Mesendoderm (in vitro differentiated cells): ENCODE results near the gene MTF1. TPM values are rescaled to one million over a fixed set of nuclear protein-coding genes. Genes with fewer than 3 reads are reported as not detected.

Source experiments
- DNase-seq: peaks from one replicate; pipeline ENCODE4 v3.0.0; 2013
- H2AK5ac ChIP-seq: 2 replicates; pipeline ENCODE4 v1.6.1; 2013; ENCODE audit warnings: low read length, inconsistent platforms
- H2BK120ac ChIP-seq: 2 replicates; pipeline ENCODE4 v1.6.1; 2013; ENCODE audit warnings: low read depth, mild to moderate bottlenecking, low read length, moderate library complexity, mixed read lengths
- H2BK15ac ChIP-seq: replicated peaks from 2 replicates; pipeline ENCODE4 v1.6.1; 2013; ENCODE audit warnings: low read depth, mild to moderate bottlenecking, moderate library complexity
- H2BK5ac ChIP-seq: 2 replicates; pipeline ENCODE4 v1.6.1; 2013; ENCODE audit warnings: low read length, inconsistent platforms
- H3K18ac ChIP-seq: 2 replicates; pipeline ENCODE4 v1.6.1; 2013; ENCODE audit warnings: mild to moderate bottlenecking, low read length, mixed read lengths
- H3K23ac ChIP-seq: one replicate; pipeline ENCODE4 v1.6.1; 2013; ENCODE audit warnings: low read length
- H3K27ac ChIP-seq: 2 replicates; pipeline ENCODE4 v1.5.1; 2013; ENCODE audit warnings: low read depth, mild to moderate bottlenecking, inconsistent platforms, low read length, moderate library complexity
- H3K27me3 ChIP-seq: 2 replicates; pipeline ENCODE4 v1.6.1; 2013; ENCODE audit warnings: low read length, control low read depth, mild to moderate bottlenecking, inconsistent platforms; ENCODE audit not compliant: insufficient read depth, poor library complexity
- H3K36me3 ChIP-seq: 2 replicates; pipeline ENCODE4 v1.6.1; 2013; ENCODE audit warnings: low read length, inconsistent platforms; ENCODE audit not compliant: control insufficient read depth, insufficient read depth
- H3K4ac ChIP-seq: one replicate; pipeline ENCODE4 v1.6.1; 2013; ENCODE audit warnings: low read depth, mild to moderate bottlenecking, low read length, moderate library complexity
- H3K4me1 ChIP-seq: 2 replicates; pipeline ENCODE4 v1.6.1; 2013; ENCODE audit warnings: low read depth, low read length, inconsistent platforms; ENCODE audit not compliant: control insufficient read depth
- H3K4me2 ChIP-seq: 2 replicates; pipeline ENCODE4 v1.6.1; 2013; ENCODE audit warnings: low read length
- H3K4me3 ChIP-seq: 2 replicates; pipeline ENCODE4 v1.5.1; 2013; ENCODE audit warnings: mild to moderate bottlenecking, low read length
- H3K56ac ChIP-seq: one replicate; pipeline ENCODE4 v1.6.1; 2013; ENCODE audit warnings: low read length
- H3K79me1 ChIP-seq: 2 replicates; pipeline ENCODE4 v1.6.1; 2013; ENCODE audit warnings: low read length, inconsistent platforms
- H3K79me2 ChIP-seq: 2 replicates; pipeline ENCODE4 v1.6.1; 2013; ENCODE audit warnings: mild to moderate bottlenecking, low read length; ENCODE audit not compliant: control insufficient read depth, insufficient read depth
- H3K9ac ChIP-seq: 2 replicates; pipeline ENCODE4 v1.6.1; 2013; ENCODE audit warnings: low read length, inconsistent platforms
- H4K5ac ChIP-seq: one replicate; pipeline ENCODE4 v1.6.1; 2013; ENCODE audit warnings: low read length
- H4K8ac ChIP-seq: one replicate; pipeline ENCODE4 v1.6.1; 2013; ENCODE audit warnings: low read depth, mild to moderate bottlenecking, control low read depth, low read length, moderate library complexity
- WGBS: extraction: QIAGEN DNeasy Blood & Tissue Kit; methylation state at CpG from one replicate; pipeline ENCODE4 v1.1.7; 2013; ENCODE audit warnings: low lambda C conversion rate, missing lambda C conversion rate; ENCODE audit not compliant: insufficient coverage; ENCODE audit errors: extremely low coverage; 5-methylcytosine and 5-hydroxymethylcytosine counted together
- small RNA-seq: library from polyadenylated mRNA; stranded (forward); fragments of <200 nt; extraction: miRNeasy Mini kit (QIAGEN cat#:217004); gene quantifications from one replicate; pipeline ENCODE3, GENCODE V24; 2013; ENCODE audit not compliant: insufficient read depth

MTF1 gene

GRCh38 chr1:37763791-37764413, 95.5 kb downstream of the MTF1 start:
- H3K4me2 ChIP-seq: no peak overlapping the region
- H3K79me1 ChIP-seq: no peaks in the 10 kb centered on the region
- H4K8ac ChIP-seq: no peak overlapping the region
- no peak overlapping the region for H2BK120ac ChIP-seq
- no peak overlapping the region for H3K27ac ChIP-seq
- peaks cover 35% of the 10 kb centered on the region for H3K27me3 ChIP-seq
- no peak overlapping the region for H2BK5ac ChIP-seq
- no peaks in the 10 kb centered on the region for H3K36me3 ChIP-seq
- H3K56ac ChIP-seq: no peak overlapping the region
- H3K23ac ChIP-seq: no peak overlapping the region
- no peak overlapping the region for H3K18ac ChIP-seq
- H2BK15ac ChIP-seq: no peak overlapping the region
- whole genome bisulfite sequencing: no CpG with 5 or more reads among the region's 25 CpGs
- H2AK5ac ChIP-seq: no peak overlapping the region
- H4K5ac ChIP-seq: no peak overlapping the region
- H3K9ac ChIP-seq: no peak overlapping the region
- H3K79me2 ChIP-seq: no peaks in the 10 kb centered on the region
- H3K4me3 ChIP-seq: no peak overlapping the region
- no peak for DNase-seq
- no peak overlapping the region for H3K4ac ChIP-seq
- H3K4me1 ChIP-seq: no peaks in the 10 kb centered on the region

- Histone ChIP-seq H2BK15ac (no peak overlapping the region), H2AK5ac (no peak overlapping the region), H3K4ac (no peak overlapping the region), H3K27ac (no peak overlapping the region), H2BK120ac (no peak overlapping the region), H3K56ac (no peak overlapping the region), H3K4me2 (no peak overlapping the region), H3K27me3 (peaks cover 35% of the 10 kb centered on the region), H2BK5ac (no peak overlapping the region), H3K79me1 (no peaks in the 10 kb centered on the region), H3K4me1 (no peaks in the 10 kb centered on the region), H4K5ac (no peak overlapping the region), H3K23ac (no peak overlapping the region), H4K8ac (no peak overlapping the region), H3K36me3 (no peaks in the 10 kb centered on the region), H3K4me3 (no peak overlapping the region), H3K79me2 (no peaks in the 10 kb centered on the region), H3K18ac (no peak overlapping the region), H3K9ac (no peak overlapping the region)
- no peak for DNase-seq
- no CpG with 5 or more reads among the region's 2 CpGs for WGBS
Observed at GRCh38 chr1:37762516-37762915, 96.9 kb downstream of the MTF1 start.

- no peaks in the 10 kb centered on the region for H3K79me2 ChIP-seq
- no peak overlapping the region for H4K5ac ChIP-seq
- no peak overlapping the region for H3K4me3 ChIP-seq
- peaks cover 33% of the 10 kb centered on the region for H3K27me3 ChIP-seq
- H3K18ac ChIP-seq: no peak overlapping the region
- H3K36me3 ChIP-seq: no peaks in the 10 kb centered on the region
- H3K56ac ChIP-seq: no peak overlapping the region
- DNase-seq: no peak
- no peak overlapping the region for H3K9ac ChIP-seq
- no peak overlapping the region for H2BK5ac ChIP-seq
- no peak overlapping the region for H4K8ac ChIP-seq
- no peaks in the 10 kb centered on the region for H3K4me1 ChIP-seq
- H2BK120ac ChIP-seq: no peak overlapping the region
- no peaks in the 10 kb centered on the region for H3K79me1 ChIP-seq
- no peak overlapping the region for H3K27ac ChIP-seq
- WGBS: no CpG with 5 or more reads among the region's 68 CpGs
- no peak overlapping the region for H3K4ac ChIP-seq
- no peak overlapping the region for H3K4me2 ChIP-seq
- no peak overlapping the region for H2BK15ac ChIP-seq
- H3K23ac ChIP-seq: no peak overlapping the region
- no peak overlapping the region for H2AK5ac ChIP-seq
Observed at GRCh38 chr1:37761416-37762095, 97.8 kb downstream of the MTF1 start.

Small RNAs within 50 kb of the gene (small RNA-seq; reads per million reads assigned to genes)
- gene RF00092: not detected
- gene RNU6-584P: not detected
